ENCODE measurements around the gene PAWR.
A peak's percentile ranks its signal among the peaks of the same experiment; 100 is the strongest.
"Not testable (repeated sequence)": the region's sequence is repeated elsewhere in the genome, so short reads cannot be mapped to it uniquely, and the experiment has no call there.

Gene PAWR

GRCh38 chr12:79687711-79688260, 3.0 kb downstream of the PAWR start:
- no peak for TF ChIP-seq CTCF (IDR thresholded peaks at IDR 0.05; ENCODE audit: control insufficient read depth, insufficient read depth, low read depth, low read length, missing control alignments)
- DNase-seq (ENCODE audit: low read depth) = no peak
- peak overlapping the region; percentile 99 for H3K4me3 ChIP-seq (ENCODE audit: control insufficient read depth, low read depth, low read length)

- DNase-seq (ENCODE audit: low read depth) = no peak
- peak overlapping the region; percentile 6; the same call in 1 of the 2 replicates for H3K4me3 ChIP-seq (ENCODE audit: control insufficient read depth, low read depth, low read length)
Observed at GRCh38 chr12:79686171-79686570, 4.6 kb downstream of the PAWR start.

GRCh38 chr12:79685068-79685467, 5.7 kb downstream of the PAWR start:
- no peak overlapping the region for H3K4me3 ChIP-seq (ENCODE audit: control insufficient read depth, low read depth, low read length)
- no peak for DNase-seq (ENCODE audit: low read depth)
- TF ChIP-seq CTCF (IDR thresholded peaks at IDR 0.05; ENCODE audit: control insufficient read depth, insufficient read depth, low read depth, low read length, missing control alignments) = no peak

More at GRCh38 chr12:79686171-79686570, 4.6 kb downstream of the PAWR start:
- TF ChIP-seq CTCF (IDR thresholded peaks at IDR 0.05; ENCODE audit: control insufficient read depth, insufficient read depth, low read depth, low read length, missing control alignments) = no peak

DNA sequence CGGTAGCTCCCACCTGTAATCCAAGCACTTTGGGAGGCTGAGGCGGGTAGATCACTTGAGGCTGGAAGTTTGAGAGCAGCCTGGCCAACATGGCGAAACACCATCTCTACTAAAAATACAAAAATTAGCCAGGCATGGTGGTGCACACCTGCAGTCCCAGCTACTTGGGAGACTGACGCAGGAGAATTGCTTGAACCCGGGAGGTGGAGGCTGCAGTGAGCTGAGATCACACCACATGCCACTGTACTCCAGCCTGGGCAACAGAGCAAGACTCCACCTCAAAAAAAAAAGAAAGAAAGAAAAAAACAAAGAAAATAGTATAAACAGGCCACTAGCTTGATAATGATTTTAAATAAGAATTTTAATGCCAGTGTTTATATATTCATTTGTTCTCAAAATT, 6.4 kb downstream of the PAWR start:
- not testable (repeated sequence) for DNase-seq (ENCODE audit: low read depth); H3K4me3 ChIP-seq (ENCODE audit: control insufficient read depth, low read depth, low read length)

DNA sequence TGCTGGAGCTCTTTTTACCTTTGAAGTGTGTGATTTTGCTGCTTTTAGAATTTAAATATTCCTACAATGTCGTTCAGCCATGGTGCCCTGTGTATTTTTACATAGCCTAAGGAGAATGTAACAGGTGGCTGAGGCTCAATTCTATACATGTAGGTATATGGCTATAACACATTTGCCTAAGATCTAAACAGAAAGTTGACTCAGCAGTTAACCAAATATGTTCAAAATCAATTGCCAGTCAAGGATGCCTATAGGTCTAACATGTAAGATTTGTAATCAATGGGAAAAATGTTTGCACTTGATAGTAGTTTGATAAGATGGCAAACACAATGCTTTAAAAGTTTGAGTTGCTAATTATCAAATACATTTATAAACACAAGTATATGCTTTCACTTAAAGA, 8.2 kb downstream of the PAWR start:
- no peak for TF ChIP-seq CTCF (IDR thresholded peaks at IDR 0.05; ENCODE audit: control insufficient read depth, insufficient read depth, low read depth, low read length, missing control alignments)
- no peak overlapping the region for H3K4me3 ChIP-seq (ENCODE audit: control insufficient read depth, low read depth, low read length)
- no peak for DNase-seq (ENCODE audit: low read depth)

- H3K4me3 ChIP-seq (ENCODE audit: control insufficient read depth, low read depth, low read length) = no peak overlapping the region
- DNase-seq (ENCODE audit: low read depth) = no peak
- no peak for TF ChIP-seq CTCF (IDR thresholded peaks at IDR 0.05; ENCODE audit: control insufficient read depth, insufficient read depth, low read depth, low read length, missing control alignments)
Observed at GRCh38 chr12:79681008-79681590, 9.7 kb downstream of the PAWR start.

GRCh38 chr12:79680051-79680450, 10.7 kb downstream of the PAWR start:
- DNase-seq (ENCODE audit: low read depth) = no peak
- no peak for TF ChIP-seq CTCF (IDR thresholded peaks at IDR 0.05; ENCODE audit: control insufficient read depth, insufficient read depth, low read depth, low read length, missing control alignments)
- H3K4me3 ChIP-seq (ENCODE audit: control insufficient read depth, low read depth, low read length) = no peak overlapping the region
